ENCODE data around the gene ZNF664. TPM values are rescaled to one million over a fixed set of nuclear protein-coding genes. Genes with fewer than 3 reads are reported as not detected.

The ZNF664 gene
- total RNA-seq, 4 donors from 2014 or later, result 58.5 to 76.4 (median 70.3) TPM

DNA sequence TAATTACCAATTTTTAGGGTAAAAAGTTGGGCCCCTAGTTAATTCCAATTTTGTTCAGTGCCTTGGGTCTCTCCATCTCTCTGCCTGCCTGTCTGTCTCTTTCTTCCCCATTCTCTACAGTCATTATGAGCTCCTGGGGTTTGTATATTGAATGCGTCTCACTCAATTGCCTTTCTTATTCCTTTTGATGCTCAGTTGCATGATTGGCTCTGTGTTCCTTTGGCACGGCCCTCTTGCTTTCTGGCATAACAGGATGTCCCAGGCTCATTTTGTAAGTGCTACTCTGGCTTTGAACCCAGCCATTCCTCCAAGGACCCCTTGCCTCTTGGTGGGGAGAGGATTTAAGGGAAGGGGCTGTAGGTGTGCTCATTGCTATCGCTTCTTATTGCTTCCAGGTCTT, 35.6 kb downstream of the ZNF664 start:
- Histone ChIP-seq H3K4me1 (peaks cover 5 to 33% (median 17%) of the 10 kb centered on the region in 4 donors), H3K9me3 (no peaks in the 10 kb centered on the region), H3K27me3 (no peaks in the 10 kb centered on the region), H3K4me3 (no peak overlapping the region), H3K27ac (replicated peaks in 1 of 4) (no peak overlapping the region), H3K36me3 (peaks cover 5 to 65% (median 38%) of the 10 kb centered on the region in 4 donors)
- no peak for DNase-seq (ENCODE audit: extremely low spot score)
- intact Hi-C loops (cut with DNase I), result no loop called here
- WGBS, result 84% methylated on average over 3 of the region's 3 CpGs
- TF ChIP-seq, protein P1, sequence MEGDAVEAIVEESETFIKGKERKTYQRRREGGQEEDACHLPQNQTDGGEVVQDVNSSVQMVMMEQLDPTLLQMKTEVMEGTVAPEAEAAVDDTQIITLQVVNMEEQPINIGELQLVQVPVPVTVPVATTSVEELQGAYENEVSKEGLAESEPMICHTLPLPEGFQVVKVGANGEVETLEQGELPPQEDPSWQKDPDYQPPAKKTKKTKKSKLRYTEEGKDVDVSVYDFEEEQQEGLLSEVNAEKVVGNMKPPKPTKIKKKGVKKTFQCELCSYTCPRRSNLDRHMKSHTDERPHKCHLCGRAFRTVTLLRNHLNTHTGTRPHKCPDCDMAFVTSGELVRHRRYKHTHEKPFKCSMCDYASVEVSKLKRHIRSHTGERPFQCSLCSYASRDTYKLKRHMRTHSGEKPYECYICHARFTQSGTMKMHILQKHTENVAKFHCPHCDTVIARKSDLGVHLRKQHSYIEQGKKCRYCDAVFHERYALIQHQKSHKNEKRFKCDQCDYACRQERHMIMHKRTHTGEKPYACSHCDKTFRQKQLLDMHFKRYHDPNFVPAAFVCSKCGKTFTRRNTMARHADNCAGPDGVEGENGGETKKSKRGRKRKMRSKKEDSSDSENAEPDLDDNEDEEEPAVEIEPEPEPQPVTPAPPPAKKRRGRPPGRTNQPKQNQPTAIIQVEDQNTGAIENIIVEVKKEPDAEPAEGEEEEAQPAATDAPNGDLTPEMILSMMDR (IDR thresholded peaks at IDR 0.05), result no peak
- TF ChIP-seq EP300 (IDR thresholded peaks at IDR 0.05) (no peak), POLR2A (IDR thresholded peaks at IDR 0.05; ENCODE audit: low read depth) (no peak), POLR2AphosphoS5 (IDR thresholded peaks at IDR 0.05) (no peak)

DNA sequence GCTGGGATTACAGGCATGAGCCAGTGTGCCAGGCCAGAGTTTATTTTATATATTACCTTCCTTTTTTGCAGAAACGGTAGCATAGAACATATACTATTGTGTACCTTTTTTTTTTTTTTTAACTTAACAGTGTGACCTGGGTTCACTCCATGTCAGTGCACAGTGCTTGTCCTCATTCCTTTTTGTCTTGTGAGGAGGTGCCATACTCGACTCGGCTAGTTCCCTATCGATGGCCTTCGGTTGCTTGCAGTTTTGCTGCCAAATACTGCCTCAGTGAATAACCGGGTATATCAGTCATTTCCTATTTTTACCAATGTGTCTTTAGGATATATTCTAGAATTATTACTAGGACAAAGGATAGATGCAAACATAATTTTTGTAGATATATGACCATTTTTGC, 36.8 kb downstream of the ZNF664 start:
- no peaks in the 10 kb centered on the region for H3K9me3 ChIP-seq
- no peak for DNase-seq (ENCODE audit: extremely low spot score)
- H3K27me3 ChIP-seq, result no peaks in the 10 kb centered on the region
- 92% methylated on average over 6 of the region's 6 CpGs for WGBS
- no peak overlapping the region for H3K4me3 ChIP-seq
- TF ChIP-seq, protein P1 (IDR thresholded peaks at IDR 0.05), result no peak
- no peak for TF ChIP-seq POLR2A (IDR thresholded peaks at IDR 0.05; ENCODE audit: low read depth)
- no peak for TF ChIP-seq EP300 (IDR thresholded peaks at IDR 0.05)
- no peak for TF ChIP-seq POLR2AphosphoS5 (IDR thresholded peaks at IDR 0.05)
- intact Hi-C loops (cut with DNase I), result no loop called here
- peaks cover 0 to 24% (median 10%) of the 10 kb centered on the region in 4 donors for H3K4me1 ChIP-seq
- peaks cover 5 to 63% (median 38%) of the 10 kb centered on the region in 4 donors for H3K36me3 ChIP-seq
- no peak overlapping the region for H3K27ac ChIP-seq (replicated peaks in 1 of 4)

DNA sequence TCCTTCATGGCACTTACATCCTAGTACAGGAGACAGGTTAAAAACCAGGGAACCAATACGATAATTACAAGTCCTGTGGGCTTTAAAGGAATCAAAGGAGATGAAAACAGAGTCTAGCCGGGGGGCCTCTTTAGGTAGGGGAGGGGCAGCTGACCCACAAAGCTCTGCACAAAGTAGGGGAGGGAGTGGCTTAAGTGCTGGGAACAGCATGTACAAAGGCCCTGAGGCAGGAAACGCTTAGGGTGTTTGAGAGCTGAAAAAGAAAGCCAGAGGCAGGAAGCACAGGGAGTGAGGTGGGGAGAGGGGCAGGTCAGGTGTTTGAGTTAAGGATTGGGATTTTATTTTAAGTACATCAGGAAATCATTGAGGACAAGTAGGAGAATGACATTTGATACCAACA, 37.7 kb downstream of the ZNF664 start:
- Histone ChIP-seq H3K27me3 (no peaks in the 10 kb centered on the region), H3K4me3 (no peak overlapping the region), H3K9me3 (no peaks in the 10 kb centered on the region), H3K27ac (replicated peaks in 1 of 4) (no peak overlapping the region), H3K36me3 (peaks cover 5 to 57% (median 35%) of the 10 kb centered on the region in 4 donors), H3K4me1 (peaks cover 0 to 23% (median 8%) of the 10 kb centered on the region in 4 donors)
- no peak for DNase-seq (ENCODE audit: extremely low spot score)
- no peak for TF ChIP-seq POLR2AphosphoS5 (IDR thresholded peaks at IDR 0.05)
- intact Hi-C loops (cut with DNase I), result no loop called here
- WGBS, result 94% methylated on average over 3 of the region's 3 CpGs

- intact Hi-C loops (cut with DNase I), result no loop called here
- DNase-seq (ENCODE audit: extremely low spot score), result no peak
- peaks cover 0 to 17% (median 6%) of the 10 kb centered on the region in 4 donors for H3K4me1 ChIP-seq
- peaks cover 5 to 54% (median 34%) of the 10 kb centered on the region in 4 donors for H3K36me3 ChIP-seq
- no peaks in the 10 kb centered on the region for H3K27me3 ChIP-seq
- no peak overlapping the region for H3K27ac ChIP-seq (replicated peaks in 1 of 4)
- H3K9me3 ChIP-seq, result no peaks in the 10 kb centered on the region
- WGBS, result 86% methylated on average over 8 of the region's 8 CpGs
- no peak overlapping the region for H3K4me3 ChIP-seq
- no peak for TF ChIP-seq POLR2AphosphoS5 (IDR thresholded peaks at IDR 0.05)
- no peak for TF ChIP-seq EP300 (IDR thresholded peaks at IDR 0.05)
- no peak for TF ChIP-seq POLR2A (IDR thresholded peaks at IDR 0.05; ENCODE audit: low read depth)
- TF ChIP-seq, protein P1 (IDR thresholded peaks at IDR 0.05), result no peak
Measured at GRCh38 chr12:124011435-124012115, 38.6 kb downstream of the ZNF664 start.

DNA sequence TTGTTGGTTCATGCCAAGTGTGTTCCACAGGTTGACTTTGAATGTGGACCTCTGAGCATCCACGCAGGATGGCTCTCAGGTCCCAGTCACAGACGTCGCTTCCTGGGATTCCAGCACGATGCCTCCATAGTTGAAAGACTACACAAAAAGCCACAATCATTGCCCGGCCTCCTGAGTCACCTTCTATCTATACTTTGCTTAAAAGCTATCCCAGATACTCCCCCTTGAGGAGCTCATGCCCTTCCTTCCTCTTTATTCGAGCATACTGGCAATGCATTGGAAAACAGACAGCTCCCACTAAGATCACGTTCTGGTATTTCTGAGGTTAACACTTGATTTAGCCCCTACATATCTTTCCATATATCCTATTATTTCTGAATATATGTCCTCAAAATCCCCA, 40.1 kb downstream of the ZNF664 start:
- H3K4me1 ChIP-seq, result peaks cover 0 to 8% (median 4%) of the 10 kb centered on the region in 4 donors
- 92% methylated on average over 7 of the region's 7 CpGs for WGBS
- intact Hi-C loops (cut with DNase I), result no loop called here

More for the DNA sequence above, 40.1 kb downstream of the ZNF664 start:
- no peak for TF ChIP-seq POLR2A (IDR thresholded peaks at IDR 0.05; ENCODE audit: low read depth)
- TF ChIP-seq, protein P1 (IDR thresholded peaks at IDR 0.05), result no peak
- no peak for TF ChIP-seq EP300 (IDR thresholded peaks at IDR 0.05)
- no peak for TF ChIP-seq POLR2AphosphoS5 (IDR thresholded peaks at IDR 0.05)
- no peaks in the 10 kb centered on the region for H3K27me3 ChIP-seq
- DNase-seq (ENCODE audit: extremely low spot score), result no peak
- H3K4me3 ChIP-seq, result no peak overlapping the region
- no peak overlapping the region for H3K27ac ChIP-seq (replicated peaks in 1 of 4)
- no peaks in the 10 kb centered on the region for H3K9me3 ChIP-seq
- peaks cover 5 to 47% (median 31%) of the 10 kb centered on the region in 4 donors for H3K36me3 ChIP-seq
